GM19438 (cell line): ENCODE measurements around the gene RAB11FIP5.
"Not testable (repeated sequence)": the region's sequence is repeated elsewhere in the genome, so short reads cannot be mapped to it uniquely, and the experiment has no call there.

Experiments used
- ATAC-seq: cut with Tn5 transposase; IDR thresholded peaks from one replicate; pipeline ENCODE4 v1.9.1; 2021; ENCODE audit warnings: low read depth; ENCODE audit not compliant: unreplicated experiment

RAB11FIP5 gene

DNA sequence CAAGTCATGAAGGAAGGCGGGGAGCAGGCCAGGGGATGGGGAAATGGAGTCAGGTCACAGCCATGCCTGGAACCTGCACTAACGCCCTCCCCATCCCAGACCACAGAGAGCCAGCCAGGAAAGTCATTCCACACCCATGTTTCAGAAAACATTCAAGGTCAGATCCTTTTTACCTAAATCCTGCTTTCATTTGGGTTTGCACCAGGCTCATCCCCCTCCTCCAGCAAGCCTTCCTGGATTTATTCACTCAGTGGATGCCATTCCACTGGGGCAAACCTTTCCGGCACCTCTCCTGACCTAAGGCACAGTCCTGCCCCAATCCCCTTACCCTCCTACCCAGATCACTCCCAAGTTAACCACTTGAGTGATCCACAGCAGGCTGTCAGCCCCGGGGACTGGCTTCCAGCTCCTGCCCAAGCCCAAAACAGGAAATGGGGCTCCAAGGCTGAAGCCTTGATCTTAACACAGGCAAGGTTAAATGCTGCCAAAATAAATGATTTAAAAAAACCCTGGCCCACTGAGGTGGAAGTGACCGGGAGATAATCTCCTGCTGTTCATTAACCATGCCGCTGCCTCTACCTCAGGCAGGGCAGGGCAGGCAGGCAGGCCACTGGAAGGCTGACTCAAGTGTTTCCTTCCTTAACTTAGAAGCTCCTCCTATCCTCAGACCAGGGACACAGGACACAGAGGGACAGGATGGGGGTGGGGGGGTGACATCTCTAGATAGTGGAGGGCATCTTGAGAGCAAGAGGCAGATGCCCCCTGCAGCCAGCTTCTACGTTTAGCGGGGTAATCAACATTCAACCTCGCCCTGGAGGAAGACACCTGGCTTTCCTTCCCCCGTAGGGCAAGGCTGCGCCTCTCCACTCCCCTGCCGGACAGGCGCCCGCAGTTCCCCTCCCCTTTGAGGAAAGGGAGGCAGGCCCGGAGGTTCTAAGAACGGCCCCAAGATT is 1.4 kb downstream of the RAB11FIP5 start:
- no peak for ATAC-seq

DNA sequence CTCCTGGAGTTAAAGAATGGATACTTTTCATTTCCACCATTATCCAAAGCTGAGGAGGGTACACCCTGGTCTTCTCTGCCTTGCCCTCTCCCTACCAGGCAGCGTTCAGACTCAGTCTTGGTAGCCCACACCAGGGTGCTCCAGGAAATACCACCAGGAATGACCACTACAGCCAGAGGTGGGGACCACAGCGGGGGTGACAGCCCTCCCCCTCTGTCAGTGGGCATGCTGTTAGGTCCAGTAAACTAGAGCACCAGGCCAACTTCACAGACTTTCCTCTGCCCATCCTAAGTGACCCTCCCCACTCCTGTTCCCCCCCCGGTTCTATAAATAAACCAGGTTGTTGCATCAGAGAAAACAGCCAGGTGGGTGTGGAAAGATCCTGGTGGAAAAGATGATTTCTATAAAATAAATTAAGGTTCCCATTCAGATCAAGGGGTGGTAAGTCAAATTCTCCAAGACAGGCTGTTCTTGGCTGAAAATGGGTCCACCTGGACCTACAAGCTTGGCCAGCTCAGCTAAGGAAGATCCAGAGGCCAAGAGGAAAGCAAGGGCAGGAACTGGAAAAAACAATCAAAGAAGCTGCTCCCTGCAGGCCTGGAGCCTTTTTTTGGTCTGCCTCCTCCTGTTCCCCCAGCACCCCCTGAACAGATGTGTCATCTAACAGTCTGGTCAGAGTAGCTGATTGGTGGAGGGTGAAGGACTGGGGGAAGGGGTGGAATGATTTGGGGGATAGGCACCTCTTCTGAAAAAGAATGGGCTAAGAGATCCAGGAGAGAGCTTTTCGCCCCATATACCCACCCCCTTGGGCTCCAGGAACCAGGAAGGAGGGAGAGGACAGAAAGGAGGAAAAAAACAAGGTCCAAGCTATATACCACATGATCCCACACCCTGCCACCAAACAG is 2.3 kb downstream of the RAB11FIP5 start:
- no peak for ATAC-seq

DNA sequence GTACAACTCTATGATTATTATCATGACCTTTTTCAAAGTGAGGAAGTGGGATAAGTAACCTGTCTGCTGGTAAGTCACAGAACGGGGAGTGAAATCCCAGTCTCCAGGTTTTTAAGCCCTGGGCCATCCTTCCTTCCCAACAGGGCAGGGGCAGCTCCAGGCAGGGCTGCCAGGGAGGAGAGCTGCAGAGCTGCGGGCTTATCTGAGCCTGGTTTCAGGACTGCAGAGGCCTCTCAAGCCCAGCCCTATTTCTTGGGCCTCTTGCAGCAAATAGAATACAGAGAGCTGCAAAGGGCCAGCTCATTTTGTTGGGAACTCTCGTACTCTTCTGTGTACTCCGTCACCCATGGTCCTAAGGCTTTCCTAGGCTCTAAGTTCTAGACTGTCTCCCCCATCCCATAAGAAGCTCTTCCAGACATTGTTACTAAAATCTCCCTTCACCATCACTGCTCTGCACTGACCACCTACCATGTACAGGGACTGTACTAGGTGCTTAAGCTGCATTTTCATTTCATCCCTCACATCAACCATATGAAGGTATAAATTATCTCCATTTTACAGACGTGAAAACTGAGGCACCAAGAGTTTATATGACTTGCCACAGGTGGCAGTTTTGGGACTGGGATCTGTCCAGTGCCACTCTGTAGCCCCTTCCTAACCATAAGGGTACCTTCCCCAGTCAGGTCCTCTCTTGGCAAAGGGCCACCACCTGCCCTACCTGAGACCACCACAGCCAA is 3.1 kb downstream of the RAB11FIP5 start:
- no peak for ATAC-seq

DNA sequence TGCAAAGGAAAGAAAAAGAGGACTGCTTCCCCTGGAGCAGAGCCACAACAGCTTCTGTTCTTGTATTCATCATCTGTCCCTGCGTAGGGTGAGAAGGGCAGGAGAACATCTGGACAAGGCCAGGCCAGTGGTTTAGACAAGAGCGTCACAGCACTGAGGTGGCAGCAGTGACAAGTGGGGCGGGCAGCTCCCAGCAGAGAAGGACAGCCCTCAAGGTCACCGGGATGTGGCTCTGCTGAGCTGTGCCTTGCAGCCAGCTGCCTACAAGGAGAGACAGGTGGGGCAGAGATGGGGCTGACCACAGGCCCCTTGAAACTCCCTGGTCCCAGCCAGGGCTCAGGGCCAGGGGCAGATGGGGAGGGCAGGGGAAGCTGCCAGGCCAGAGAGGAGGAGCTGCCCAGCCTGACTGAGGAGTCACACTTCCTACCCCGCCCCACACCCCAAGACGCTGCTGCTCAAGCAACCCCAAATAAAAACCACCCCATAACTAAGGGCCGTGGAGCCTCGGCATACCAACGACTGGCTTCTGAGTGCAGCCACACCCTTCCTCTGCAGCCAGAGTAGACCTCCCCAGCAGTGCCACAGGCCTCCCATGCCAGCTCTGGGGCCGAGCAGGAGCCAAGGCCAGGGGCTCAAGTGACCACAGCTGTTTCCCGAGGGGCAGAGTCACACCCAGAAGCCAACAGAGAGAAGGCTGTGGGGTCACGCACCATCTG is 5.4 kb downstream of the RAB11FIP5 start:
- no peak for ATAC-seq

DNA sequence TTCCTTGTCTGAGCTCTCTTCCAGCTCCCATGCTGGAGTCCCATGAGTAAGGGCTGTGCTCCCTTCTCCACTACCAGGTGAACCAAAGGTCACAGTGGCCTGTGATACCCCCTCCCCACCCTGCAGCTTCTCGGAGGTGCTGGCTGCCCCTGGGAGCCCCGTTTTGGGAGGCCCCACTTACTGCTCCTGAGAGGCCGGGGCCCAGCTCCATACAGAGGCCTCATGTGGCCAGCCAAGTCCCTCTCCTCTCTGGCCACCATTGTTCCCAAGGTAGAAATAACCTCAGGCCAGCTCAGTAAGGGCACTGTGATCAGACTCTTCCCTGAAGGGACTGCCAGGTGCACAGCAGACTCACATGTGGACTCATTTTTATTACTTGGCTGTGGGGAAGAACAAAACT is 6.0 kb downstream of the RAB11FIP5 start:
- no peak for ATAC-seq

DNA sequence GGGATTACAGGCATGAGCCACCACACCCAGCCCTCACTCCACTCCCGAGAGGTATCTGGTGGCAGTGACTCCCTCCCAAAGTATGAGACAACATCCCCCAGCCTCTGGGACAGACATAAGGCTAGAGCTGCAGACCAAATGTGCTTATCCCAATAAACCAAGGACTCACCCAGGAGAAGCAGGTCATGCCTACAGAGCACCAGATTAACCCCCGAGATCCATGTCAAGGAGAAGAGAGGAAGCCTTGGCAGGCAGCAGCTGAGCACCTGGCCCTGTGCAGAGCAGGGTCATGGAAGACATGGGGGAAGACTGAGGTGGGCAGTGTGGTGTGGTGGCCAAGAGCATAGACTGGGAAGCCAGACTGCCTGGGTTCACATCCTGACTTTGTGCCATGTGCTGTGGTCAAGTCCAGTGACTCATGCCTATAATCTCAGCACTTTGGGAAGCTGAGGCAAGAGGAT is 7.2 kb downstream of the RAB11FIP5 start:
- ATAC-seq: no peak

DNA sequence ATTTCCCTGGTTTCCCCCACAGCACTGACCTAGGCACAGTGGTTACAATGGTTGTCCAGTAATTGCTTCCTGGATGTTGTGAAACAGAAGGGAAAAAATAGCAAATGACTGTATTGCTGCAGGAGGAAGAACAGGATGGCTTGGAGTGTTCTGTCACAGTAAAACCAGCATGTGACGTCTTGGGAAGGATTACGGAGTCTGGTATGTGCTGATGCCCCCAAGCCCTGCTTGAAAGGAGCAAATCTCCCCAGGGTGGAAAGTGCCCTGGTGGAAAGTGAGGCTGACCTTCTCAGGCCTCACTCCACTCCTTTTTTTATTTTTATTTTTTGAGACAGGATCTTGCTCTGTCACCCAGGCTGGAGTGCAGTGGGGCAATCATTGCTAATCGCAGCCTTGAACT is 7.8 kb downstream of the RAB11FIP5 start:
- no peak for ATAC-seq

DNA sequence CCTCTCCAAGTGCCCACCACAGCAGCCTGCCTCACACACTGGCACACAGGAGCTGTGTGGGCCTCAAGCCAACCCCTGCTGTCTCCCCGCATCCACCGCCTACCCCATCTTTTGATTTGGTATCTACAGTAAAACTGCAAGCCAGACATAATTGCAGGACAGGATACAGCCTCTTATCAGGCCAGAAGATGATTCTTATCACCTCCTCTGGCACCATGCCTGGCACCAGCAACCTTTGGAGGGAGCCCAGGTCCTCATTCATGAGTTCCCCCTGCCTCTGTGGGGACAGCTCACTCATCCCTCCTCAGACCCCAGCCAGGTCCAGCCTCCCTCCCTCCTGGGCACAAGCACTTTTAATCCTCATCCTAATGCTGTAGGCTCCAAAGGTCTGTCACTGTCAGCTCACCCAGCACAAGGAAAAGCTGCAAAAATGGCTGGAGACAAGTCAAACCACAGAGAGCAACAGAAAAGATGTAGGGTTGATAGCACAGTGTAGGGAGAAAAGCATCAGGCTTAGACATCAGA is 9.7 kb downstream of the RAB11FIP5 start:
- ATAC-seq: no peak

DNA sequence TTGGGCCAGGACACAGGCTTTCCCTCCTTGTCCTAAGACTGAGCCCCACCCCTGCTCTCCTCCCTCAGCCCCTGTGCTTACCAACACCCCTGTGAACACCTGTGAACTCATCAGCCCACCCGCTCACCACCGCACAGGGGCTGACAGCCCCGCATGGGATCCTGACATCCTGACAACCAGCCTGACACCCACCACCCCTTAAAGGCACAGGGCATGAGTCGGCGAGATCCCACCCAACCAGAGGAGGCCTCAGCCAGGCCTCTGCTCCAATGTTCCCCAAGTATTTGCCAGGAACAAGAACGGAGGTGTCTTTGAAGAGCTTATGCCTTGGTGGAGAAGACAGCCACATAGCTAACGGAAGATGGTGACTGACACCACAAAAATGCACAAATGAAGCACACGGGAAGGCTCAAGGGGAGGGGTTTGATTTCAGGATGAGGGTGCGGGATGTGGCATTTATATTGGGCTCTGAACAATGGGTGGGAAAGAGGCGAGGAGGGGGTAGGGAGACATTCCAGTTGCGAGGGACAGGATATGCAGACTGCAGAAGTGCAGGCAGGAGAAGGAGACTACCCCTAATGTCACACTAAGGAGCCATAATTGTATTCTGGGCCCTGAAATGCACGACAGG is 11.0 kb downstream of the RAB11FIP5 start:
- ATAC-seq: no peak

DNA sequence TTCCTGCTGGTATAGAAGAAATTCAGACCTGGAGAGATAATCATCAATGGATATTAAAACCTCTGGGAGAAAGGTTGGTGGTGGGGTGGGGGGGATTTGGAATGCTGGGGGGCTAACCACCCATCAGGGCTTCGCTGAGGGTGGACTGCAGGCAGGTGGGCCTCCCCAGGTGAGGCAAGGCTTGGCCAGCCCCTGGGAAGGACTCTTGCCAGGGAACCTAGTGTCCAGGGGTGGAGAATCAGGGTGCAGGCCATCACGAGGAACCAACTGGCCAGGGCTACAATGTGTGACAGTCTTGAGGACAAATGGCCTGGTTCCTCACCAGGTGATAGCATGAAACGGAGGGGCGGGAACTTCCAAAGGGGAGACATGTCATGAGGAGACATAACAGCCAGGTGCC is 11.8 kb downstream of the RAB11FIP5 start:
- ATAC-seq: no peak

DNA sequence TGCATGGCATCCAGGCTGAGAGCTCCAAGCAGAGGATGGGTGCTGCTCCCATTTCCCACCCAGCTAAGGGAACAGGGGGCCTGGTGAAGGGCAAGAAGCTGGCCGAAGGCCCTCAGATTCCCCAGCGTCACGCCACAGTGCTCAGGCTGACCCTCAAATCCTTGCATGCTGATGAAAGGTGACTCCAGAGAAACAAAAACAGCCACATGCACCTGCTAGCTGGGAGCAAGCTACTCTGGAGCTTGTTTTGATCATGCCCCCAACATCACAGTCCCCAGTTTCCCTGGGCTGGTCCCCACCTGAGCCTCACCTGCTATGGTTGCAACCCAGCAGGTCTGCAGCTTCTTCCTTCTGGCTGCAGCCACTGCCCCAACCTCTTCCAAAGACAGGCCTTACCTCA is 13.3 kb downstream of the RAB11FIP5 start:
- ATAC-seq: no peak

DNA sequence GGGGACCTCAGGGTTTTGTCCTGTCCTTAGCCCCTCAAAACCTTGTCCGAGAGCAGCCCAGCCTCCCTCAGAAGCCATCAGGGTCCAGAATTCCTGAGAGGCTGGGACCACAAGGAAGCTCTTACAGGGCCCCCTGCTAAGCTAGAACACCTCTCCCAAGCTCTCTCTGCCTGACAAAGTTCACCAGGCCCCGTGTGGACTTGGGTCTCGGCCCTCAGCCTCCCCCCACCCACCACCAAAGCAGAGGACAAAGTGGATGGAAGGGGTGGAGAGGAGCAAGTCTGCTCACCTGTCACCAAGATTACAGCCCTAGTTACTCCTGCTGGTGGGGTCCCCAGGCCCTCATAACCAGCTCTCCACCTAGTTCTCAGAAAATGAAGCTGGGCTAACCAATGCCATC is 16.8 kb downstream of the RAB11FIP5 start:
- ATAC-seq: no peak

DNA sequence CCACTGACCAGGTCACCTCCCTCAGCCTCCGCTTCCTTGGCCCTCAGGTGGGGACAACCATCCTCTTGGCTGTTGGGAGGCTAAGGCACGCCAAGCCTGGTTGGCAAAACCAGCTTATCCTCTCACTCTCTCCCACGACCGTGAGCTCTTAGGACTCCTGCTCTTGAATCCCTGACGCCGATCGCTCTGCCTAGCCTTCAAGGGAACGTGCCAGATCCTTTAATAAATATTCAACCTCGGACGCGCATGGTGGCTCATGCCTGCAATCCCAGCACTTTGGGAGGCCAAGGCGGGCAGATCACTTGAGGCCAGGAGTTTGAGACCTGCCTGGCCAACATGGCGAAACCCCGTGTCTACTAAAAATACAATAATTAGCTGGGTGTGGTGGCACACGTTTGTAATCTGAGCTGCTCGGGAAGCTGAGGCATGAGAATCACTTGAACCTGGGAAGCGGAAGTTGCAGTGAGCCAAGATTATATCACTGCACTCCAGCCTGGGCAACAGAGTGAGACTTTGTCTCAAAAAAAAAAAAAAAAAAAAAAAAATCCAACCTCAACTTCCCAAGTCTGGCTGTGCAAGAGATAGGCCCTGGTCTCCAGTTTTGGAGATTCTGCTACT is 19.0 kb downstream of the RAB11FIP5 start:
- ATAC-seq: not testable (repeated sequence)

DNA sequence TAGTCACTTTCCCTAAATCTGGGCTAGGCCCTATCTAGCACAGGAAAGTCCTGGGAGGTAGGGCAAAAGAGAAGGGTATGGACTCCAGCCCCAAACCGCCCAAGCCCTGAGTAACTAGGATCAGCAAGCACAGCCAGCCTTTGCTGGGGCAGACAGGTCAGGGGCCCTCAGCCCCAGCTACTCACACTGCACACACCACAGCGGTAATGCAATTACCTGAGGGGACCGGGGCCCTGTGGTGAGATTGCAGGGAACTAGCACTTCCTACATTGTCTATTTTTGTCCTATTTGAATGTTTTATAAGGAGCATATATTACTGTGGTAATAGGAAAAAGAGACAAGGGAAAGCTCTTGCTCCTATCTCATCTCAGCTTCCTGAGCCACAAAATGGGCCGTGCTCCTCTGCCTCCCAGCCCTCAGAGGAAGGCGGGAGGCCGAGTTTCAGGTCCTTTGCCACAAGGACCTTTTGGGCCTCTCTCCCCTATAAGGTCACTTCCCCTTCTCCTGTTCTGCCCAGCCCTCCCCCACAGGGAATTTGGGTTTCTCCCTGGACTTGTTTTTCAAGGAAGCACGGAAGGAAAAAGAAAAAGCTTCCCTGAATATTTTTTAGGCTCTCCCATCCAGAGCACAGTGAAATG is 20.5 kb downstream of the RAB11FIP5 start:
- no peak for ATAC-seq

DNA sequence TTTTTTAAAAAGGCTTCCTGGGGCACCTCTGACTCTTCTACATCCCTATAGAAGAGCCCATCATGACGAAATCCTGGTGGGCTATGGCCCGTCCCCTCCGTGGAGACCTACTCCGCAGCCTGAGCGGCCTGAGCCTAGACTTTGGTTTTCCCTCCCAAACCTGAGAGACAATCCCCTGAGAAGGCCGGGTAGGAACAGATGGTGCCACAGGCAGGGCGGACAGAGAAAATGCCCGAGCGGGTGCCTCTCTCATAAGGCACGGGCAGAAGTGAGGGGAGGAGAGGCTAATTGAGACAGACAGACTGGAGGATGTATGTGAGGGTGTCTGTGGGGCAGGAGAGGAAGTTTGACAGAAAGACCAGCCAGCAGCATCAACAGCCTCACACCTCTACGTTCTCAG is 21.1 kb downstream of the RAB11FIP5 start:
- no peak for ATAC-seq

DNA sequence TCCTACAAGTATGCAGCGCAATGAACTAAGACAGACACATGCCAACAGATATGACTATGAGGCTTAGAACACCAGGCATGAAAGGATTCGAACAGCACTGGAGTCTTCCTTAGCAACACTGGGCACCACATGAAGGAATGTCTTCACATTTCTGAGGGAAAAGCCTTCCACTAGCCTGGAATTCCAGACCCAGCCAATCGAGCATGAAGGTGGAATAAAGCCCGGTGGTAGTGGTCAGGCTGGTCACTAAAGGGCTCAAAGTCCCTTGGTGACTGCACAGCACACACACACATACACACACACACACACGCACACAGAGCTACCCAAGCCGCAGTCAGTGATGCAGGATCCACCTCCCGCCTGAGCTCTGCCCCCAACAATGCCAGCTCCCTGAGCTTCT is 21.6 kb downstream of the RAB11FIP5 start:
- ATAC-seq: no peak

DNA sequence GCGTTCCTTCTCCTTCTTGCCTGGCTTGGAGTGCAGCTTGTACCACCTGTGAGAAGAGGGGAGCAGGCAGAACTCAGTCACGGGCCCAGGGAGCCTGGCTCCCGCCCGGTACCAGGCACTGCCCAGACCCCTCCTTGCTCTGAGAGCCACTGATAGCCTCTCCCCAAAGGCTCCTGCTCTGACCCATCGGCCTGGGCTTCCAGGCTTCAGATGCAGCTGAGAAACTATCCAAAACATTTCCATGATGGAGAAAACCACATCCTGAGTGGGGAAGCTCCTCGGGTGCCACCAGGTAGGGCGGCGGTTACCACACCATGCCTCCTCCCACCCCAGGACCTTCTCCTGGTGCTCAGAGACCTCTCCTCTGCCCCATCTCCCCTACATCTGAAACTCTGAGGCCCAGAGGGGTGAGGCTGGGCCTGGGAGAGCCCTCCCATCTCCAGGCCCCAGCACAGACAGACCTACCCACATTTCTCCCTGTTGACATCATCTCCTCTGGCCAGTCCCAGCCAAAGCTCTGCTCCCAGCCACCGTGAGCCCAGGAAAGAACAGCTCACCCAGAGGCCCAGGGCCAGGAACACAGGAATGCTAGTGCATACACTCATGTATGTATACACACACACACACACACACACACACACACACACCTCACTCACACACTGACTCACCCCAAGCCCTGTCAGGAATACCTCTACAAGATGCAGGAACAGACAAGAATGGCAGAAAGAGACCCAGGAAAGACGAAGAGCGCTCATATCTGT is 23.3 kb downstream of the RAB11FIP5 start:
- ATAC-seq: no peak

DNA sequence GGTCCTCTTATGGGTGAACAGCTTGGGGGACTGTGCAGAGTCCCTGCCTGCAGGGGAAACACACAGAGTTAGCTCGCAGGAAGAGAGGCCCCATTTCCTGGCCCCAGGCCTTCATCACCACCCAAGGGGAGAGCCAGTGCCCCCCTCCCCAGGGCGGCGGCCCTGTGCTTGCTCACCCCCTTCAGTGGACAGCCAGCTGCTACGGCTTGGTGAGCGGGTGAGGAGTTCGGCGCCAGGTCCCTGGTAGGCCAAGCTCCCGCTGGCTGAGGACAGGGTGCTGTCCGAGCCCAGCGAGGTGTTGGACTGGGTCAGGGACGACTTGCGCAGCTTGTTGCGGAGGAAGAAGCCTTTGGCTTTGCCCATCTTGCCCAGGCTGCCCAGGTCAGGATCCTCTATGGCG is 24.0 kb downstream of the RAB11FIP5 start:
- no peak for ATAC-seq
